GM12878 (cell line): ENCODE data around the gene PFKP. TPM values are rescaled to one million over a fixed set of nuclear protein-coding genes. Genes with fewer than 3 reads are reported as not detected.

Experiments
- ATAC-seq: fragments of 200-7000 bp; cut with Tn5 transposase; 3 replicates; pipeline ENCODE4 v1.9.1; 2020; ENCODE audit warnings: mild to moderate bottlenecking, moderate library complexity
- BruUV-seq: library from RNA; stranded (reverse); fragments of 400-500 nt; replicated peaks from 2 replicates; lab custom pipeline; 2021; lab: Mats Ljungman, UMichigan
- CTCF ChIA-PET: fragments of 300-600 bp; sonication (Branson Sonifier 250); formaldehyde crosslinking; extraction: SDS; loops from one replicate; lab custom pipeline; 2021; ENCODE audit warnings: inconsistent platforms; lab: Yijun Ruan, JAX
- POLR2A ChIA-PET: fragments of 350-600 bp; formaldehyde crosslinking; extraction: SDS; loops from one replicate; lab custom pipeline; 2021; ENCODE audit warnings: inconsistent platforms; lab: Charles Lee
- RAD21 ChIA-PET: fragments of 300-600 bp; sonication (Branson Sonifier 250); formaldehyde crosslinking; loops from one replicate; lab custom pipeline; 2023; ENCODE audit warnings: antibody characterized with exemption; ENCODE audit not compliant: unreplicated experiment; lab: Charles Lee
- SMC1A ChIA-PET: fragments of 300-600 bp; sonication (Branson Sonifier 250); formaldehyde crosslinking; loops from one replicate; lab custom pipeline; 2023; ENCODE audit not compliant: unreplicated experiment, uncharacterized antibody; lab: Charles Lee
- DNase-seq: peaks from one replicate; pipeline ENCODE4 v3.0.0-alpha.2; 2011; ENCODE audit warnings: low read depth, low spot score
- FAIRE-seq: peaks from 3 replicates; lab custom pipeline; 2011; peaks lifted over from hg19 to GRCh38; lab: Jason Lieb, UNC
- H2AFZ ChIP-seq: 2 replicates; pipeline ENCODE4 v1.6.0; 2011; ENCODE audit warnings: low read depth, low read length, control low read depth; ENCODE audit not compliant: control insufficient read depth
- H3K27ac ChIP-seq: 2 replicates; pipeline ENCODE4 v1.5.1; 2011; ENCODE audit warnings: control low read depth; ENCODE audit not compliant: control insufficient read depth, insufficient read depth
- H3K27me3 ChIP-seq, 2 experiments: replicated peaks in 1 of 2; 2 replicates each; pipeline versions ENCODE4 v1.6.0 to v1.6.1; 2011; ENCODE audit warnings: low read length in 1 of 2; ENCODE audit not compliant: control insufficient read depth in 2 of 2, insufficient read depth in 2 of 2
- H3K36me3 ChIP-seq, 2 experiments: 2 replicates each; pipeline ENCODE4 v1.5.1; 2011; ENCODE audit warnings: low read length in 1 of 2; ENCODE audit not compliant: control insufficient read depth in 2 of 2, insufficient read depth in 2 of 2
- H3K4me1 ChIP-seq: 2 replicates; pipeline ENCODE4 v1.6.1; 2011; ENCODE audit warnings: mild to moderate bottlenecking, low read length, moderate library complexity, mixed read lengths; ENCODE audit not compliant: control insufficient read depth, insufficient read depth
- H3K4me2 ChIP-seq: 2 replicates; pipeline ENCODE4 v1.6.0; 2011; ENCODE audit warnings: control low read depth; ENCODE audit not compliant: control insufficient read depth, insufficient read depth
- H3K4me3 ChIP-seq: fragments of 200-600 bp; sonication (generic); 2 replicates; pipeline ENCODE4 v1.5.1; 2016
- H3K79me2 ChIP-seq: 2 replicates; pipeline ENCODE4 v1.6.0; 2011; ENCODE audit warnings: low read length; ENCODE audit not compliant: control insufficient read depth, insufficient read depth
- H3K9ac ChIP-seq: 2 replicates; pipeline ENCODE4 v1.8.0; 2011; ENCODE audit warnings: low read length, control low read depth, mixed read lengths; ENCODE audit not compliant: control insufficient read depth, insufficient read depth
- H3K9me3 ChIP-seq: replicated peaks from 3 replicates; pipeline ENCODE4 v1.5.1; 2011; ENCODE audit warnings: mild to moderate bottlenecking, low read length; ENCODE audit not compliant: control insufficient read depth, insufficient read depth
- H4K20me1 ChIP-seq: 2 replicates; pipeline ENCODE4 v1.6.0; 2011; ENCODE audit not compliant: control insufficient read depth, insufficient read depth
- CEBPZ ChIP-seq: fragments of 150-350 bp; IDR thresholded peaks from 2 replicates; pipeline ENCODE4 v1.6.1; 2016; ENCODE audit warnings: low read depth, low read length
- E2F4 ChIP-seq: IDR thresholded peaks from 2 replicates; pipeline ENCODE4 v1.6.1; 2012; ENCODE audit warnings: low read depth, low read length, improper control_type of control experiment
- EP300 ChIP-seq, 2 experiments: fragments of 150-350 bp in 1 of 2; IDR thresholded peaks; 2 replicates each; pipeline ENCODE4 v1.6.1; 2011 to 2012; ENCODE audit warnings: low read depth in 2 of 2, low read length in 2 of 2, borderline replicate concordance in 1 of 2, improper control_type of control experiment in 1 of 2, inconsistent platforms in 1 of 2; ENCODE audit not compliant: control insufficient read depth in 1 of 2
- RAD21 ChIP-seq: IDR thresholded peaks from 2 replicates; pipeline ENCODE4 v1.6.1; 2011; ENCODE audit warnings: mild to moderate bottlenecking, low read depth, low read length, moderate library complexity; ENCODE audit not compliant: insufficient read depth
- SRF ChIP-seq, 2 experiments: IDR thresholded peaks; 2 replicates each; pipeline ENCODE4 v1.6.1; 2011; ENCODE audit warnings: low read depth in 2 of 2, low read length in 2 of 2, mild to moderate bottlenecking in 1 of 2, moderate library complexity in 1 of 2
- WGBS: methylation state at CpG from one replicate; pipeline ENCODE4 v1.1.6; 2016; ENCODE audit warnings: low lambda C conversion rate; ENCODE audit not compliant: insufficient replicate concordance, insufficient coverage; ENCODE audit errors: missing lambda C conversion rate; 5-methylcytosine and 5-hydroxymethylcytosine counted together
- in situ Hi-C: fragments of 300-500 bp; cut with MboI; formaldehyde crosslinking; loops from 9 replicates; pipeline ENCODE4 v1.14.3; 2018; ENCODE audit warnings: mixed read lengths
- intact Hi-C: fragments of 100-400 bp; cut with micrococcal nuclease; formaldehyde crosslinking; loops from one replicate; pipeline ENCODE4 v1.14.2; 2022; ENCODE audit not compliant: unreplicated experiment
- polyA plus RNA-seq, 11 experiments: library from polyadenylated mRNA; depleted of rRNA in 4 of 11; unstranded in 6 of 11; stranded (reverse) in 5 of 11; fragments of >200 nt; fragmentation: Nextera tagmentation in 4 of 11; fragmentation: Illumina TruSeq in 1 of 11; extraction: Ambion mirVana in 4 of 11; extraction: Trizol in 1 of 11; gene quantifications; 1 replicate in 1 of 11; 2 replicates in 10 of 11; pipeline versions ENCODE4 v1.2.1 to v1.2.3, GENCODE V29; 2011 to 2016; ENCODE audit warnings: inconsistent platforms in 2 of 11, missing spikeins in 2 of 11, low read depth in 1 of 11
- total RNA-seq, 4 experiments: library from RNA; depleted of rRNA in 3 of 4; stranded (reverse); fragments of >200 nt in 3 of 4; fragmentation: Illumina TruSeq in 1 of 4; extraction: Trizol in 1 of 4; gene quantifications; 2 replicates each; pipeline versions ENCODE4 v1.2.1 to v1.2.3, GENCODE V29; 2013 to 2021

The PFKP gene
- total and polyA plus RNA-seq, 10 of the 15 experiments (the other 5 are each of a cell fraction or from before 2014, with no cell fraction given): 27.0 to 145 (median 95.7) TPM

- ChIA-PET RAD21 (no interaction called here), POLR2A (no interaction called here), CTCF (no interaction called here), SMC1A (no interaction called here)
- H3K27ac ChIP-seq: no peak overlapping the region
- no peak overlapping the region for H2AFZ ChIP-seq
- intact Hi-C loops (no loop called here), in situ Hi-C loops (no loop called here)
- FAIRE-seq: no peak
- no peaks in the 10 kb centered on the region for H3K9me3 ChIP-seq
- no peak overlapping the region for H3K4me2 ChIP-seq
- H3K9ac ChIP-seq: no peak overlapping the region
- H3K27me3 ChIP-seq: no peaks in the 10 kb centered on the region
- ATAC-seq: no peak
- no TSS peak for BruUV-seq
- no peaks in the 10 kb centered on the region for H4K20me1 ChIP-seq
- 99% methylated on average over 18 of the region's 18 CpGs for WGBS
- no peak for DNase-seq
- TF ChIP-seq E2F4 (no peak), RAD21 (no peak), EP300 (IDR thresholded peaks at IDR 0.05; ENCODE audit: borderline replicate concordance in 1 of 2, control insufficient read depth in 1 of 2, low read depth in 2 of 2, low read length in 2 of 2) (no peak)
- H3K79me2 ChIP-seq: no peaks in the 10 kb centered on the region
- H3K4me3 ChIP-seq: no peak overlapping the region
- H3K36me3 ChIP-seq: peaks cover 11 to 16% of the 10 kb centered on the region in 2 experiments
- no peaks in the 10 kb centered on the region for H3K4me1 ChIP-seq
These were observed 78.0 kb downstream of the PFKP start for GRCh38 chr10:3145366-3145765.

GRCh38 chr10:3146289-3146688 is 78.9 kb downstream of the PFKP start:
- Histone ChIP-seq H3K79me2 (no peaks in the 10 kb centered on the region), H3K4me3 (no peak overlapping the region), H2AFZ (no peak overlapping the region), H3K36me3 (peaks cover 14 to 17% of the 10 kb centered on the region in 2 experiments)
- SMC1A ChIA-PET: no interaction called here
- FAIRE-seq (no peak), DNase-seq (no peak)
- intact Hi-C loops: no loop called here
- over 99% methylated on average over 8 of the region's 8 CpGs for WGBS
- in situ Hi-C loops: no loop called here
- CTCF ChIA-PET: no interaction called here
- POLR2A ChIA-PET: no interaction called here
- TF ChIP-seq SRF (IDR thresholded peaks at IDR 0.05; ENCODE audit: low read depth in 2 of 2, low read length in 2 of 2) (no peak), CEBPZ (no peak)
- TF ChIP-seq, all 136 proteins: peak for 0
- no peaks in the 10 kb centered on the region for H3K9me3 ChIP-seq
- H3K27ac ChIP-seq: no peak overlapping the region
- RAD21 ChIA-PET: no interaction called here
- no peaks in the 10 kb centered on the region for H3K27me3 ChIP-seq
- no TSS peak for BruUV-seq
- H3K9ac ChIP-seq: no peak overlapping the region
- ATAC-seq: no peak
- H3K4me1 ChIP-seq: no peaks in the 10 kb centered on the region
- no peak overlapping the region for H3K4me2 ChIP-seq
- H4K20me1 ChIP-seq: no peaks in the 10 kb centered on the region
